ENCODE data around the gene RNF212.
"Not testable (repeated sequence)": the region's sequence is repeated elsewhere in the genome, so short reads cannot be mapped to it uniquely, and the experiment has no call there.

DNA sequence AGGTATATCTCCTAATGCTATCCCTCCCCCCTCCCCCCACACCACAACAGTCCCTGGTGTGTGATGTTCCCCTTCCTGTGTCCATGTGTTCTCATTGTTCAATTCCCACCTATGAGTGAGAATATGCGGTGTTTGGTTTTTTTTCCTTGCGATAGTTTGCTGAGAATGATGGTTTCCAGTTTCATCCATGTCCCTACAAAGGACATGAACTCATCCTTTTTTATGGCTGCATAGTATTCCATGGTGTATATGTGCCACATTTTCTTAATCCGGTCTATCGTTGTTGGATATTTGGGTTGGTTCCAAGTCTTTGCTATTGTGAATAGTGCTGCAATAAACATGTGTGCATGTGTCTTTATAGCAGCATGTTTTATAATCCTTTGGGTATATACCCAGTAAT lies 12.1 kb upstream of the RNF212 start:
- not testable (repeated sequence) for TF ChIP-seq EZH2phosphoT487 (IDR thresholded peaks at IDR 0.05; ENCODE audit: insufficient read depth, low read depth); EZH2 (IDR thresholded peaks at IDR 0.05; ENCODE audit: insufficient read depth, poor library complexity, severe bottlenecking)

All from GM23248 (cell line).